Measurements from ENCODE around the gene RAB17.

The RAB17 gene

DNA sequence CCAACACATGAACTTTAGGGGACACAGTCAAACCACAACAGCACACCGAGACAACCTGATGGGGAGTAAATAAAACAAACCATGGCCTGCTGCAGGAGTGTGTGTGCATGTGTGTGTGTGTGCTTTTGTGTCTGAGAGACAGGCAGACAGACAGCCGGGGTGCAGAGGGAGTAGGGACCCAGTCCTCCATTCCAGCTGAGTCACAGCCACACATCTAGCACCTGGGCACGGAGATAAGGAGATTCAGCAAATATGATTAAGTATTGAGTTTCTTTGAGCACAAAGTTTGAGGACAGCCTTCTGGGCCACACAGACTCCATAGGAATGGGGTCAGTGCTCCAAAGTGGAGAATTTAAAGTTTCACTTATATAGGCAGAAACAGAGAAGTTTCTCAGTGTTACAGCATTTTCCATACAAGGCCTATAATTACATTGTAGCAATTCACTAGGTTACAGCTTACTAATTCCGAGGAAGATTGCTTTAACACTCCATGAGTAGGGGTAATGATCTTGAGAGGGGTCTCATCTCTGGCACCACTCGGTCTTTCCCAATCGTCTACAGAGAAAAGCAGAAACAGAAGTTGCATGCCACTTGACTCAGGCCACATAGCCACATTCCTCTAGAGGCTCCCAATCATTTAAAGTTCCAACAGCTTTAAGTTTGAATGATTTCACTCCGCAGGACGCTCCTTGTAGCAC lies 55.0 kb downstream of the RAB17 start:
- no peak for DNase-seq

DNA sequence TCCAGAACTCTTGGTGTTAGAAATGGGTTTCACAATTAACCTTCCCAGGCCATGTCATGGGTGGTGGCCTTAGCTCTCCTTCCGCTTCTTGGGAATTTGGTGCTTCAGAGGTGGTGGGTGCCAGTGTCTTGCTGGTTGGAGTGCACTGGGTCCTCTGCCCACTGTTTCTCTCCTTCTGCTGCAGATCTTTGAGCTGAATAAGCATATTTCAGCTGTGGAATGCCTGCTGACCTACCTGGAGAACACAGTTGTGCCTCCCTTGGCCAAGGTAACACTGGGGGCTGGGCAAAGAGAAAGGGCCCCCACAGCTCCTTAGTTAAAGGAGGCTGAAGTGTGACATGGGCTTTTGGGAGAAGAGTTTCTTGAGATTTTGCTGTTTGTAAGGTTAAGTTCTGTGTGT lies 56.2 kb downstream of the RAB17 start:
- DNase-seq, result no peak

DNA sequence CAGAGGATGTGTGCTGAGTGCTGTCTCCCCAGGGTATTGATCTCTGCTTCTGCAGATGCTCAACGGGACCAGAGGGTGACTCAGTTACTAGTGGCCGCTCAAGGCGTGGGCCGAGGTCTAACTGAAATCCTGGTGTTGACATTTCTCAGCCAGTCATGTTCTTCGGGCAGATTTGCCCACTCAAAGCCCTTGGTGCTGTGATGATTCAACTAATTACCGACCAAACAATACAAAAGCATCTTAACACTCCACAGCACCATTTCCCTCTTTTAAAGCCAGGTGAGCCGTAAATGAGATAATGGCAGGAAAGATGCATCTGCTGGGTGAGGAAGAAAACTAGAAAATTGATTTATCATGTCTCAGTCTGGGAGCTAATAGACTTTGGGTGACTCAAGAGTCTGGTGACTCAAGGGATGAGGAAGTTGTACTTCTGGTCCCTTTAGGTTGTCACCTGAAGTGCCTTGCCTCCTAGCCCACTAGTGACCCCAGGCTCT lies 56.8 kb downstream of the RAB17 start:
- no peak for DNase-seq

DNA sequence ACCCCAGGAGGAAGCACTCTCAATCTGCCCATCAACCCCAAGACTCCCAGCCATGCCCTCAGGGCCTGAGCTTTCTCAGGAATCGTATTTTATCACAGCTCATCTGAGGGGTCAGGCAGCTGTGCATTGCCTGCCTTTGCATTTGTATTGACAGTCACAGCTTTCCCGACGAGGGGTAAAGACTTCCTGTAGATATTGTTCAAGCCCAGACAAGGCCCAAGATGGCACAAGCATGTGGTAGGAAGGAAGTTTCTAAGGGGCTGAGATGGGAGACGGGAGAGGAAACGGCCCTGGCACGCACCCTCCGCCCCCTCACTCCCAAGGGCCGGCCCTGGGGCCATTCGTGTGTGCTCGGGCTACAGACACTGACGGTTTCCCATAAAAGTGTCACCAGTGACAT lies 58.4 kb downstream of the RAB17 start:
- no peak for DNase-seq

DNA sequence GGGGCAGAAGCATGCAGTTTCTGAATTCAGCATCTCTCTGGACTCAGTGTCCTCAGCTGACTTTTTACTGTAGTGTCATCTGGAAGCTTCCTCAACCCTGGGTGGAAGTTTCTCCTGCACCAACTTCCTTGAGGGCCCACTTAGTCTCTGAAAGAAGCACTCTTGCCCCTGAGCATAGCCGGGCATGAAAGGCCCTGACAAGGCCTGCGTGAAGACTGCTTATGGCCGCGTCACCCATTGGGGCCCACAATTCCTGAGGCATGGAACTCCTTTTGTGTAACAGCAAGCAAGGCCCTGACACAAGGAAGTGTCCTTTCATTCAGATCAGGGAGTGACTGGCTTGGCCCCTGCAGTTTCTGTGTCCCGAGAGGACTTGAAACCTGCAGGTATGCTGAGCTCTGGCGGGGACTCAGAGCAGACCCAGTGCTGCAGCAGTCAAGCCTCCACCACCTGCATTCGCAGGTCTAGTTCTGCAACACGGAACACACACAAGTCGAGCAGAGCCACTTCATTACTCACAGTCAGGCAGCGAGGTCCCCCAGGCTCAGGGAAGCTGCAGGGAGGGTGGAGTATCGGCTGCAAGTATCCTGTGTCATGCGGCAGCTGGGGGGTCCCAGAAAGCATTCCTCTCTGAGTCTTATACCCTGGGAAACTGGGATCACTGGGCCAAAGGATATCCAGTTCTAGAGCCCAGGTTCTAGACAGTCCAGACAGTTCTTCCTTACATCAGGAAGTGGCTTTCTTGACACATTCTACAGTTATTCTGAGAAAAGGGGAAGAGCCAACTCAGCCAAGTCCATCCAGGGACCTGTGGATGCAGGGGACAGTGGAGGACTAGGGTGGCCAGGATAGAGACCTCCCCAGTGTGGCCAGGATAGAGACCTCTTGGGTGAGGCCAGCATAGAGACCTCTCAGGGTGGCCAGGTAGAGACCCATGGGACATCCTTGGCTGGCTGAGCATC lies 59.8 kb downstream of the RAB17 start:
- no peak for DNase-seq

DNA sequence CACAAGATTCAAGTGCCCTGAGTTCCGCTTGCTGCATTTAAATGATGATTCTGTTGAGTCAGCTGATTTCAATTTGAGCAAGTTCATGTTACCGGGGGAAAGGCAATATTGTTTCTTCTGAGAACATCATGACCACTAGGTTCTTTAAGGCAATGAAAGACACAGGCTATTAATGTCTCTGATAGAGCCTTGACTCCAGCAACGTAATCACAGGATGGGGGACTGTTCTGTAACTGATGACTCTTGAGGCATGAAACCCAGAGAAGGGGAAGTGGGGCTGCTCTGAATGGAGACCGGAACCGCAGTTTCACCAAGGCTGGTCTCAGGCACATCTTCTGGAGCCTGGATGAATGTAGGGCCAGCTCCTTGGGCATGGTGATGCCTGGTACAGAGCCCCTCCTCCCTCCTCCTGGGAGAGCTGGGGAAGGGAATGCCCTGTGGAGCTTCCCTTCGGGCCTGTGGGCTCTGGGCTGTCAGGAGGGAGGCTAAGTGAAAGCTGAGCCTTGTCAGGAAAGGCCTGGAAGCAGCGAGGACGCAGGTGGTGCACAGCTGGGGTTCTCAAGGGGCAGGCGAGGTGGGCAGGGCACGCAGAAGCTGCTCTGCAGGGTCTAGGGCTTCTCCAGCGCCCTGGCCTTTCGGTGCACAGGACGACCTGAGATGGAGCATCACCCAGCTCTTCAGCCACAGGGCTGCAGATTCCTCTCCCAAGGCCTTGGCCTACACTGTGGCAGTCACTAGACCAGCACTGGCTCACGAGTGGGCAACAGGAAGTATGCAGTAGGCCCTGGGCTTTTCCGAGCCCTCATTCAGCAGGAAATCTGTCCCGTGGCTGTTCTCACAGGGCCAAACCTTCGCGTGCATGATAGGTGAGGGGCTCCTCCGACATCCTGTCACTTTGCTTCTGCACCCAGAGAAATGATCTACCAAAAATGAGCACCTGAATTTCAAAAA lies 60.8 kb downstream of the RAB17 start:
- no peak for DNase-seq

DNA sequence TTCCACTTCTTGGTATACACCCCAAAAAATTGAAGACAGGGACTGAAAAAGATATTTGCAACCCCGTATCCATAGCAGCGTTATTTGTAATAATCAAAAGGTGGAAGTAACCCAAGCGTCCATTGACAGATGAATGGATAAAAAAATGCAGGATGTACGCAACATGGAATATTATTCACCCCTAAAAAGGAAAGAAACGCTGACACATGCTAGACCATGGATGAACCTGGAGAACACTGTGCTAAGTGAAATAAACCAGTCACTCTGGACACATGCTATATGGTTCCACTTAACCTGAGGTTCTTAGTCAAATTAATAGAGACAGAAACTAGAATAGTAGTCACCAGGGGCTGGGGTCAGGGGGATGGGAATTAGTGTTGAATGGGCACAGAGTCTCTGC lies 62.8 kb downstream of the RAB17 start:
- DNase-seq, result no peak

DNA sequence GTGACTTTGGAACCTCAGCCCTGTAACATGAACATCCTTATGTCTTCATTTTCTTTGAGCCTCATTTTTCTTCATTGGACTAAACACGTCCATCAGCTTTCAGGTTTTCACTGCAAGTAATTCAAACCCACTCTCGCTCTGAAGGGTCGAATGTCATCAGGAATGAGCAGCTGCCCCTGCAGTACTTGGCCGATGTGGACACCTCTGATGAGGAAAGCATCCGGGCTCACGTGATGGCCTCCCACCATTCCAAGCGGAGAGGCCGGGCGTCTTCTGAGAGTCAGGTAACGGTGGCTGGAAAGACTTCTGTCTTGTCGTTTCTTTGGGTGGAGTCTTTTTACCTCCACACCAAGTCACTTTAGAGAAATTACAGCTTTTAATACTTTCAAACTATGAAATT lies 63.3 kb downstream of the RAB17 start:
- DNase-seq, result no peak

DNA sequence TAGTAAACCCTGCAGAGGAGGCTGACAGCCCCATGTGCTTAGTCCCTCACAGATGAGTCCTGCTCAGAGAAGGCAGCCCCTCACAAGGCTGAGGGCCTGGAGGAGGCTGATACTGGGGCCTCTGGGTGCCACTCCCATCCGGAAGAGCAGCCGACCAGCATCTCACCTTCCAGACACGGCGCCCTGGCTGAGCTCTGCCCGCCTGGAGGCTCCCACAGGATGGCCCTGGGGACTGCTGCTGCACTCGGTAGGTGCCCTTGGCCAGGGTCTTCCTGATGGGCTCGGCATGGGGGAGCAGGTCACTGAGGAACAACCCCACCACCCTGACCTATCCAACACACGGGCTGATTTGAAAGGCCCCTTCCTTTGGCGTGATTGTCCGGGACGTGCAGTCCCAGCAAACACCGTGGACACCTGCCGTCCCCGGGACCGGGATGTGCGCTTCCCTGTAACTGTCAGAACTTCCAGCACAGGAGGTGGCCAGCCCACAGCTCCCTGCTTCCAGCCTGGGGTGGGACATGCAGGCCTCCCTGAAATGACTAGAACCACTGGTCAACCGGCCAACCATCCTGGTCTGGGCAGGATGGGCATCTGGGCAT lies 64.9 kb downstream of the RAB17 start:
- DNase-seq, result no peak

DNA sequence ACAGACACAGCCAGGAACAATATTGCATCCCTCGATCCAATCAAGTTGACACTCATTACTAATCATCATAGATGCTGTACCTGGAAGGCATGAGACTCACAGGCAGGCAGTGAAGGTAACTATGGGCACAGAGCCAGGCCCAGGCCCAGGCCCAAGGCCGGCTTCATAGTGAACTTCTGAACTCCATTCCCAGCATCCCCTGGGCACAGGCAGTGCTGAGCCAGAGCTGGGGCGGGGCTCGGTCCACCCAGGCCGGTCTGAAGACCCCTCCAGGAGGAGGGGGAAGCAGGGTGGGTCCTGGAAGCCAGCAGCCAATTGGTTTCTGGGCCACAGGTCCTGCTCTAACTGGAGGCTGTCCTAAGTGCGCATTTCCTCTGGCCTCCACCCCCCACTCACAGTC lies 65.9 kb downstream of the RAB17 start:
- no peak for DNase-seq

Measured in Kasumi-1 (cell line).